Measurements from ENCODE around the gene KLK14. TPM values are rescaled to one million over a fixed set of nuclear protein-coding genes. Genes with fewer than 3 reads are reported as not detected.

Gene KLK14
- total RNA-seq, 1 donor from 2014 or later, result 0.82 TPM

- Mint-ChIP-seq H3K27ac (no peak overlapping the region), H3K4me3 (no peak overlapping the region), H3K9me3 (no peaks in the 10 kb centered on the region), H3K36me3 (ENCODE audit: low read depth) (no peaks in the 10 kb centered on the region), H3K4me1 (no peaks in the 10 kb centered on the region), H3K27me3 (no peaks in the 10 kb centered on the region)
- TF ChIP-seq CTCF (IDR thresholded peaks at IDR 0.05), result no peak
- intact Hi-C loops (cut with micrococcal nuclease), result no loop called here
- ATAC-seq (ENCODE audit: low read depth) (no peak), DNase-seq (no peak)
- CTCF ChIA-PET, result no interaction called here
- POLR2A ChIA-PET, result no interaction called here
Measured at GRCh38 chr19:51079481-51080110, 3.1 kb downstream of the KLK14 start.

GRCh38 chr19:51078731-51079130, 4.0 kb downstream of the KLK14 start:
- DNase-seq, result no peak
- Mint-ChIP-seq H3K4me3 (no peak overlapping the region), H3K9me3 (peaks cover 6% of the 10 kb centered on the region), H3K36me3 (ENCODE audit: low read depth) (no peaks in the 10 kb centered on the region), H3K27ac (no peak overlapping the region), H3K4me1 (no peaks in the 10 kb centered on the region), H3K27me3 (no peaks in the 10 kb centered on the region)
- ChIA-PET CTCF (no interaction called here), POLR2A (no interaction called here)
- no peak for TF ChIP-seq CTCF (IDR thresholded peaks at IDR 0.05)
- intact Hi-C loops (cut with micrococcal nuclease), result no loop called here
- no peak for ATAC-seq (ENCODE audit: low read depth)

- Mint-ChIP-seq H3K4me3 (no peak overlapping the region), H3K4me1 (no peaks in the 10 kb centered on the region), H3K36me3 (ENCODE audit: low read depth) (no peaks in the 10 kb centered on the region), H3K9me3 (peaks cover 11% of the 10 kb centered on the region), H3K27ac (no peak overlapping the region), H3K27me3 (no peaks in the 10 kb centered on the region)
- no peak for ATAC-seq (ENCODE audit: low read depth)
- no peak for TF ChIP-seq CTCF (IDR thresholded peaks at IDR 0.05)
- ChIA-PET POLR2A (no interaction called here), CTCF (no interaction called here)
- intact Hi-C loops (cut with micrococcal nuclease), result no loop called here
- no peak for DNase-seq
Measured at GRCh38 chr19:51078104-51078503, 4.6 kb downstream of the KLK14 start.

GRCh38 chr19:51076631-51077213, 6.0 kb downstream of the KLK14 start:
- ChIA-PET POLR2A (no interaction called here), CTCF (no interaction called here)
- intact Hi-C loops (cut with micrococcal nuclease), result no loop called here
- ATAC-seq (ENCODE audit: low read depth) (no peak), DNase-seq (no peak)
- Mint-ChIP-seq H3K27me3 (no peaks in the 10 kb centered on the region), H3K4me1 (no peaks in the 10 kb centered on the region), H3K27ac (no peak overlapping the region), H3K9me3 (peaks cover 11% of the 10 kb centered on the region), H3K36me3 (ENCODE audit: low read depth) (no peaks in the 10 kb centered on the region), H3K4me3 (no peak overlapping the region)
- TF ChIP-seq CTCF (IDR thresholded peaks at IDR 0.05), result no peak

GRCh38 chr19:51075998-51076397, 6.7 kb downstream of the KLK14 start:
- H3K4me1 Mint-ChIP-seq, result no peaks in the 10 kb centered on the region
- no peaks in the 10 kb centered on the region for H3K36me3 Mint-ChIP-seq (ENCODE audit: low read depth)
- ChIA-PET POLR2A (no interaction called here), CTCF (no interaction called here)
- intact Hi-C loops (cut with micrococcal nuclease), result no loop called here
- no peaks in the 10 kb centered on the region for H3K27me3 Mint-ChIP-seq
- ATAC-seq (ENCODE audit: low read depth) (no peak), DNase-seq (no peak)
- peaks cover 11% of the 10 kb centered on the region for H3K9me3 Mint-ChIP-seq
- TF ChIP-seq CTCF (IDR thresholded peaks at IDR 0.05), result no peak
- H3K4me3 Mint-ChIP-seq, result no peak overlapping the region
- no peak overlapping the region for H3K27ac Mint-ChIP-seq

All from activated B cell treated with CpG ODN at 0.5 μM for 24 hours (primary cell).